ENCODE measurements around the gene LAPTM5.

LAPTM5 gene

DNA sequence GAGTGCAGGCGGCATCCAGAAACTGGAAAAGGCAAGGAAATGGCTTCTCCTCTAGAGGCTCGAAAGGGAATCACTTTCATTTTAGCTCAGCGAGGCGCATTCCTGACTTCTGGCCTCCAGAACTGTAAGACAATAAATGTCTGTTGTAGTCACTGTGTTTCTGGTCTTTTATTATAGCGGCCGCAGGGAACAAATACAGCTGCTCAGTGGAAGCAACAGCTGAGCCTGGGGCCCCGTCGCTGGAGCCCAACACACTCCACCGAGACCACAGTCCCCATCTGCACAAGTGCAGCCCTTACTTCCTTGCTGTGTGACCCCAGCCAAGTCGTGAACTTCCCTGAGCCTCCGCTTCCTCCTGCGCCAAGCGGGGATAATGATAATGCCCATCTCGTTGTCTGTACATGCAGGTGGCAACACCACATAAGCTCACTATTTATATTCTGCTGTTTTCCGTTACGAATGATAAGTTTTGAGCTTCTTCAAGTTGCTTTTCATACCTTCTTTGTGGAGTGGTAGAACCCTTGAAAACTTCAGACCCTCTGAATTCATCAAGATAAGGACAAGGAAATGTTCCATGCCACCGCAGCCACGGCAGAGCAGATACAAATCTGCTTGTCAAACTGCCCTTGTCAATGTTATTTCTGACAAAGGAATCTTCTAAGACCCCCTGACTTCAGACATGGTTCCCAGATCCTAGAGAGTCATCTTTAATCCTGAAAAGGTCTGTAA lies 3.2 kb upstream of the LAPTM5 start:
- TF ChIP-seq OSR2 (tag by site-specific recombination; IDR thresholded peaks at IDR 0.05), result no peak
- TF ChIP-seq, protein P1, sequence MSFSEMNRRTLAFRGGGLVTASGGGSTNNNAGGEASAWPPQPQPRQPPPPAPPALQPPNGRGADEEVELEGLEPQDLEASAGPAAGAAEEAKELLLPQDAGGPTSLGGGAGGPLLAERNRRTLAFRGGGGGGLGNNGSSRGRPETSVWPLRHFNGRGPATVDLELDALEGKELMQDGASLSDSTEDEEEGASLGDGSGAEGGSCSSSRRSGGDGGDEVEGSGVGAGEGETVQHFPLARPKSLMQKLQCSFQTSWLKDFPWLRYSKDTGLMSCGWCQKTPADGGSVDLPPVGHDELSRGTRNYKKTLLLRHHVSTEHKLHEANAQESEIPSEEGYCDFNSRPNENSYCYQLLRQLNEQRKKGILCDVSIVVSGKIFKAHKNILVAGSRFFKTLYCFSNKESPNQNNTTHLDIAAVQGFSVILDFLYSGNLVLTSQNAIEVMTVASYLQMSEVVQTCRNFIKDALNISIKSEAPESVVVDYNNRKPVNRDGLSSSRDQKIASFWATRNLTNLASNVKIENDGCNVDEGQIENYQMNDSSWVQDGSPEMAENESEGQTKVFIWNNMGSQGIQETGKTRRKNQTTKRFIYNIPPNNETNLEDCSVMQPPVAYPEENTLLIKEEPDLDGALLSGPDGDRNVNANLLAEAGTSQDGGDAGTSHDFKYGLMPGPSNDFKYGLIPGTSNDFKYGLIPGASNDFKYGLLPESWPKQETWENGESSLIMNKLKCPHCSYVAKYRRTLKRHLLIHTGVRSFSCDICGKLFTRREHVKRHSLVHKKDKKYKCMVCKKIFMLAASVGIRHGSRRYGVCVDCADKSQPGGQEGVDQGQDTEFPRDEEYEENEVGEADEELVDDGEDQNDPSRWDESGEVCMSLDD (tag by site-specific recombination; IDR thresholded peaks at IDR 0.05), result no peak
- TF ChIP-seq, protein P2, sequence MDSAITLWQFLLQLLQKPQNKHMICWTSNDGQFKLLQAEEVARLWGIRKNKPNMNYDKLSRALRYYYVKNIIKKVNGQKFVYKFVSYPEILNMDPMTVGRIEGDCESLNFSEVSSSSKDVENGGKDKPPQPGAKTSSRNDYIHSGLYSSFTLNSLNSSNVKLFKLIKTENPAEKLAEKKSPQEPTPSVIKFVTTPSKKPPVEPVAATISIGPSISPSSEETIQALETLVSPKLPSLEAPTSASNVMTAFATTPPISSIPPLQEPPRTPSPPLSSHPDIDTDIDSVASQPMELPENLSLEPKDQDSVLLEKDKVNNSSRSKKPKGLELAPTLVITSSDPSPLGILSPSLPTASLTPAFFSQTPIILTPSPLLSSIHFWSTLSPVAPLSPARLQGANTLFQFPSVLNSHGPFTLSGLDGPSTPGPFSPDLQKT (IDR thresholded peaks at IDR 0.05; ENCODE audit: borderline replicate concordance, low read depth, low read length), result no peak
- TF ChIP-seq SETDB1 (IDR thresholded peaks at IDR 0.05; ENCODE audit: insufficient read length, low read length), result peak; percentile 43
- TF ChIP-seq KLF7 (tag by site-specific recombination; IDR thresholded peaks at IDR 0.05; ENCODE audit: borderline replicate concordance), result no peak
- Histone ChIP-seq H3K27ac (ENCODE audit: extremely low read depth, low read depth, low read length) (no peak overlapping the region), H3K4me1 (ENCODE audit: control insufficient read depth, insufficient read depth, low read length) (no peaks in the 10 kb centered on the region), H3K4me3 (ENCODE audit: low read depth, low read length) (no peak overlapping the region), H3K36me3 (ENCODE audit: control insufficient read depth in 2 of 2, insufficient read depth in 1 of 2, low read length in 2 of 2) (no peaks in the 10 kb centered on the region), H3K9me3 (ENCODE audit: control insufficient read depth, insufficient read depth, low read depth, low read length) (no peaks in the 10 kb centered on the region)
- CTCF ChIA-PET, result interaction anchor here (0.7 to 3.1 kb wide), 8 partner anchors 12 to 151 kb away, joined by 3 to 11 read pairs (median 5); no protein-coding TSS in a partner anchor
- POLR2A ChIA-PET, result no interaction called here

DNA sequence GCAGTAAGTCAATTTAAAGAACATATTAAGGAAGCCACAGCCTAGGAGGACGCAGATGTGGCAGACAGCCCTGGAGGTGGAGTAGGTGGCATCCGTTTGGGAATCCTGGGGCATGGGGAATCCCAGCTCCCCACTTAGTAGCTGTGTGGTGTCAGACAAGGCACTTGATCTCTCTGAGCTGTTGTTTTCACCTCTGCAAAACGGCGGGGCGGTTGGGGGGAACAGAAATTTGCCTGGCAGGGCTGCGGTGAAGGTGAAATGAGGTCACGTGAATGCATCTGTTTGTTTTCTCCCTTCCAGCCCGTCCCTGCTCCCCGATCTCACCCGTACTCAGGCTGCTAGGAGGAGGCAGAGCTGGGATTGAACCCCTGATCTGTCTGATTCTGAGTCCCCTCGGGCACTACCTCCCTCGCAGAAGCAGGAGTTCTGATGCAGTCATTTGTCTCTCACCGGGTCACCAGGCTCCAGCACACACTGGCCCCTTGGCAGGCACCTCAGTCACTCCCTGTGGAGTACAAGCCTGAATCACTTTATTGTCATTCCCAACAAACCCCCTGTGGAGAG lies 2.2 kb upstream of the LAPTM5 start:
- H3K36me3 ChIP-seq (ENCODE audit: control insufficient read depth in 2 of 2, insufficient read depth in 1 of 2, low read length in 2 of 2), result no peaks in the 10 kb centered on the region
- no peaks in the 10 kb centered on the region for H3K4me1 ChIP-seq (ENCODE audit: control insufficient read depth, insufficient read depth, low read length)

DNA sequence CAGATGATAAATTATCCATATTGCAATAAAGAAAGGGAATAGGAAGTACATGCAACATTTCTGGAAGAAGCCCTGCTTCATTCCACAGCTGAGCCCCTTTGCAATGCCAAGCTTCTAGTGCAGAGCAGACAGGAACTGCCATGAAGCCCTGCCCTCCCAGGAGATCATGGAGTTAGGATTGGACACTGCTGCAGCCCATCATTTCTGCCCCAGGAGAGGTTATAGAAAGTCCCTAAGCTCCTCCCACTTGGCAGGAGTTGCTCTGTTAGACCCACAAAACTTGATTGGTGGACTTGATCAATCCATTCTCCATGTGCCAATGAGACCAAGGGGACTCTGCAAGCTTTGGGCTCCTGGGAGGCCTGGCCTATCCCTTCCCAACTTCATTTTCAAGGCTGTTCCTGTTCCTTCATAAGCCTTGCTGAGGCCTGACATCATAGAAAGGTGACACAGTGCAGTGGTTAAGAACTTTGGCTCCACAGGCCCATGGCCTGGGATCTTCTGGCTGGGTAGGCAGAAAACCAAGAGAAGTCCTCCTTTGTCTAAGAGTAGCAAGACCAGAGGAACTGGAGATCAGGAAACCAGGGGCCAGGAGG lies 1.3 kb upstream of the LAPTM5 start:
- Histone ChIP-seq H3K4me1 (ENCODE audit: control insufficient read depth, insufficient read depth, low read length) (no peaks in the 10 kb centered on the region), H3K36me3 (ENCODE audit: control insufficient read depth in 2 of 2, insufficient read depth in 1 of 2, low read length in 2 of 2) (no peaks in the 10 kb centered on the region), H3K27ac (ENCODE audit: extremely low read depth, low read depth, low read length) (no peak overlapping the region), H3K4me3 (ENCODE audit: low read depth, low read length) (no peak overlapping the region), H3K9me3 (ENCODE audit: control insufficient read depth, insufficient read depth, low read depth, low read length) (no peaks in the 10 kb centered on the region)
- CTCF ChIA-PET, result interaction anchor here (0.6 to 1.2 kb wide), 4 partner anchors 21 to 45 kb away, joined by 3 to 5 read pairs (median 4); no protein-coding TSS in a partner anchor
- TF ChIP-seq ZNF768 (tag by site-specific recombination; IDR thresholded peaks at IDR 0.05) (no peak), SP3 (tag by site-specific recombination; IDR thresholded peaks at IDR 0.05) (peak; percentile 47; the same call in 1 of the 2 replicates), SP2 (tag by site-specific recombination; IDR thresholded peaks at IDR 0.05) (peak; percentile 78), ZNF350 (tag by site-specific recombination; IDR thresholded peaks at IDR 0.05) (peak; percentile 96), ZNF266 (tag by site-specific recombination; IDR thresholded peaks at IDR 0.05; ENCODE audit: low read depth) (no peak)
- POLR2A ChIA-PET, result interaction anchor here (0.6 to 1.3 kb wide), 2 partner anchors 14 to 31 kb away, joined by 3 read pairs; no protein-coding TSS in a partner anchor

More for the DNA sequence above, 2.2 kb upstream of the LAPTM5 start:
- POLR2A ChIA-PET, result no interaction called here
- Histone ChIP-seq H3K4me3 (ENCODE audit: low read depth, low read length) (no peak overlapping the region), H3K27ac (ENCODE audit: extremely low read depth, low read depth, low read length) (no peak overlapping the region), H3K9me3 (ENCODE audit: control insufficient read depth, insufficient read depth, low read depth, low read length) (no peaks in the 10 kb centered on the region)
- CTCF ChIA-PET, result interaction anchor here (1.1 to 3.1 kb wide), 5 partner anchors 18 to 152 kb away, joined by 3 to 11 read pairs (median 5); no protein-coding TSS in a partner anchor
- peak; percentile 78 for TF ChIP-seq ZIC2 (tag by site-specific recombination; IDR thresholded peaks at IDR 0.05)
- TF ChIP-seq ZNF248 (tag by site-specific recombination; IDR thresholded peaks at IDR 0.05), result no peak

Measured in HEK293 (cell line).